GM12865 (cell line): ENCODE data around the gene LHPP.

Experiments used
- DNase-seq: peaks from one replicate; pipeline ENCODE4 v3.0.0; 2010; ENCODE audit warnings: low read depth
- H3K4me3 ChIP-seq: 2 replicates; pipeline ENCODE4 v1.5.1; 2011; ENCODE audit warnings: mild to moderate bottlenecking, low read depth, low read length, control low read depth
- TF ChIP-seq, protein P1 (sequence below): IDR thresholded peaks from 2 replicates; pipeline ENCODE4 v1.5.1; 2011; ENCODE audit warnings: low read length, control low read depth, low read depth, inconsistent platforms; ENCODE audit not compliant: insufficient read depth; ENCODE audit errors: missing control alignments

LHPP gene

DNA sequence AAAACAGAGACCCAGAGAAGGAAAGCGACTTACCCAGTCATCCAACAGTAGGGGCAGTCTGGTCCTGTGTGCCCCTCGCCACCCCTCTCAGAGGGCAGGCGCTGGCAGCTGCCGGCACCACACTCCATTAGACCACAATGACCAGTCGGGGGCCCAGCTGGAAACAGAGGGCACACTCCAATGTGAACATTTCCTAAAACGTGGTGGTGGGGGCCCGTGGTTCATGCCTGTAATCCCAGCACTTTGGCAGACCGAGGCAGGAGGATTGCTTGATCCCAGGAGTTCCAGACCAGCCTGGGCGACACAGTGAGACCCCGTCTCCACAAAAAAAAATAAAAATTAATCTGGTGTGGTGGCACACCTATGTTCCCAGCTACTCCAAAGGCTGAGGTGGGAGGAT lies 42.0 kb upstream of the LHPP start:
- no peak for DNase-seq
- TF ChIP-seq, protein P1, sequence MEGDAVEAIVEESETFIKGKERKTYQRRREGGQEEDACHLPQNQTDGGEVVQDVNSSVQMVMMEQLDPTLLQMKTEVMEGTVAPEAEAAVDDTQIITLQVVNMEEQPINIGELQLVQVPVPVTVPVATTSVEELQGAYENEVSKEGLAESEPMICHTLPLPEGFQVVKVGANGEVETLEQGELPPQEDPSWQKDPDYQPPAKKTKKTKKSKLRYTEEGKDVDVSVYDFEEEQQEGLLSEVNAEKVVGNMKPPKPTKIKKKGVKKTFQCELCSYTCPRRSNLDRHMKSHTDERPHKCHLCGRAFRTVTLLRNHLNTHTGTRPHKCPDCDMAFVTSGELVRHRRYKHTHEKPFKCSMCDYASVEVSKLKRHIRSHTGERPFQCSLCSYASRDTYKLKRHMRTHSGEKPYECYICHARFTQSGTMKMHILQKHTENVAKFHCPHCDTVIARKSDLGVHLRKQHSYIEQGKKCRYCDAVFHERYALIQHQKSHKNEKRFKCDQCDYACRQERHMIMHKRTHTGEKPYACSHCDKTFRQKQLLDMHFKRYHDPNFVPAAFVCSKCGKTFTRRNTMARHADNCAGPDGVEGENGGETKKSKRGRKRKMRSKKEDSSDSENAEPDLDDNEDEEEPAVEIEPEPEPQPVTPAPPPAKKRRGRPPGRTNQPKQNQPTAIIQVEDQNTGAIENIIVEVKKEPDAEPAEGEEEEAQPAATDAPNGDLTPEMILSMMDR, result no peak
- H3K4me3 ChIP-seq, result no peak overlapping the region

DNA sequence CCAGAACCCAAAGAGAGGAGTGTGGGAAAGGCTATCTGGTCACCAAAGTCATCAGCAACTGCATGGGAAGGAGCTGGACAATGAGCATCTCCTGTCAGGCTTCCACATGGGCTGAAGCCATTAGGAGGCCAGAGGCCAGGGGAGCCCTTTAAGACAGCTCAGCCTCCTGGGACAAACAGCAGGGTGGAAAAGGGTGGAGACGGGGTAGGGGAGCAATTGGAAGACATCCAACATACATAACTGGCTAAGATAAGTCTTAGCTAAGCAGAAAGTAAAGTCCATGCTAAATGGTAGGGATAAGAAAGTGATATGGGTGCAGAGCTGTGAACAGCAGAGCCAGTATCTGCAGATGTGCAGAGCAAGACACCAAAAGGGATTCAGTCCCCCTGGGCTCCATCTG lies 41.4 kb upstream of the LHPP start:
- TF ChIP-seq, protein P1, result no peak
- no peak overlapping the region for H3K4me3 ChIP-seq
- DNase-seq, result no peak

DNA sequence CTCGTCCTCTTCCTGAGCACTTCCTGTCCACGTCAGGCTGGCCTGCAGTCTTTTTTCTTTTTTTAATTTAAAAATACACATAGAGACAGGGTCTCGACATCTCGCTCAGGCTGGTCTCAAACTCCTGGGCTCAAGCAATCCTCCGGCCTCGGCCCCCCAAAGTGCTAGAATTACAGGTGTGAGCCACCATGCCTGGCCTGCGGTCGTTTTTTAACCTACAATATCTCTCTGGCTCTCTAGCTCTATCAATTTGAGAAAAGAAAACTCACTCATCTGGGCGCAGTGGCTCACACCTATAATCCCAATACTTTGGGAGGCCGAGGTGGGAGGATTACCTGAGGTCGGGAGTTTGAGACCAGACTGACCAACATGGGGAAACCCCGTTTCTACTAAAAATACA lies 38.9 kb upstream of the LHPP start:
- TF ChIP-seq, protein P1, result no peak
- H3K4me3 ChIP-seq, result no peak overlapping the region
- no peak for DNase-seq

DNA sequence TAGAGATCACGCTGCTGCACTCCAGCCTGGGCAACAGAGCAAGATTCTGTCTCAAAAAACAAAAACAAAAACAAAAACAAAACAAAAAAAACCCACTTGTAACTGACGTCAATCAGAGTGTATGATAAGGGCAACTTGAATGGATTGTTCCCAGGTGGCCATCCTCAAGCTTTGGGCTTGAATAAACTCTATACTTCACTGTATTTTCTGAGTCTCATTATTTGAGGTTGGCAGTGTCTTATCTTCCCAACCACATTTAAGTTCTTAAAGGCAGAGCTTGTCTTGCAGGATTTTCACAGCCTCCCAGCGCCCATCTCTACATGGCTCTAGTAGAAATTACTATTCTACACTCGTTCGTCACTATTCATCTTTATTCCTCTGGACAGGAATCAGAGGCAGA lies 37.8 kb upstream of the LHPP start:
- H3K4me3 ChIP-seq, result no peak overlapping the region
- no peak for DNase-seq
- TF ChIP-seq, protein P1, result no peak

DNA sequence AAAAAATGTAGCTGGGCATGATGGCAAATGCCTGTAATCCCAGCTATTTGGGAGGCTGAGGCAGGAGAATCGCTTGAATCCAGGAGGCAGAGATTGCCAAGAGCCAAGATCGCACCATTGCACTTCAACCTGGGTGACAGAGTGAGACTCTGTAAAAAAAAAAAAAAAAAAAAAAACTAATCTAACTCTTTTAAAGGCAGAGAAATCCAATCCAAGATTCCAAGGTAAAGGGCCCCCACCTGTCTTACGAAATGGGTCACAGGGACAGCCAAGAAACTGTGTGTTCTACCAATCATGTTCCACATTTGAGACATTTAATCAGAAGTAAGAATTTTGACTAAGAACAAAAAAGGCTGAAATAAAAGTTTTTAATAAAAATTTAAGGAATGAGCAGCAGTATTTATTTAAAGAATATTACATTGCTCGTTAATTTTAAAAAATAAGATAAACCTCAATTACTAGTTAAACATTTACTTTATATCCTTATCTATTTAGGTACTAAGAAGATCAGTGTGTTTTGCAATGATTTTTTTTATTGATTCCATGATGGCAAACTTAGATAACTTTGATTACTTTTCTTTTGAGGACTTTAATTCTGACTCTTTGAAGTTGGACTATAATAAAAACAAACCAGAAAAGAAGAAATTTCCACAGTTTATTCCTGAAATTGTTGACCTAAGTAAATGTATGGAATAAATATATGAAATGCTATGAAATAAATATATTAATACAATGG lies 36.2 kb upstream of the LHPP start:
- no peak for DNase-seq
- H3K4me3 ChIP-seq, result no peak overlapping the region
- TF ChIP-seq, protein P1, result no peak

DNA sequence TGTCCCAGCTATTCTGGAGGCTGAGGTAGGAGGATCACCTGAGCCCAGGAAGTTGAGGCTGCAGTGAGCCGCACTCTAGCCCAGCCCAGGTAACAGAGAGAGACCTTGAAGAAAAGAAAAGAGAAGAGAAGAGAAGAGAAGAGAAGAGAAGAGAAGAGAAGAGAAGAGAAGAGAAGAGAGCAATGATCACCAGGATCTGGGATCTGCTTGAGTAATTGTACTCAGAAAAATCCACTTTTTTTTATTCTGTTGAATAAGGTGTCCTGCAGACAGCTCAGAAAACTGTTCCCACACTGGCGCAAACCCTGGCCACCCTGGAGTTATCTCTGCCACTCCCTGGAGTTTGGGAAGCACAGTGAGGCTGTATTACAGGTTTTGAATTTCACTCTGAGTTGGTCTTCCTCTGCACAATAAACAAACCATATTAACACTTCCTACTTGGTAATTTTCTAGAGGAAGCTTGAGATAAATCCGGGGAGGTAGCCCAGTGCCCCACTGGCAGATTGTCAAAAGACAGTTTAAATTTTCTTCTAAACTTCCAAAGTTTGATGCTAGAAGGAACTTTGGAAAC lies 33.3 kb upstream of the LHPP start:
- H3K4me3 ChIP-seq, result no peak overlapping the region
- TF ChIP-seq, protein P1, result no peak
- DNase-seq, result no peak

DNA sequence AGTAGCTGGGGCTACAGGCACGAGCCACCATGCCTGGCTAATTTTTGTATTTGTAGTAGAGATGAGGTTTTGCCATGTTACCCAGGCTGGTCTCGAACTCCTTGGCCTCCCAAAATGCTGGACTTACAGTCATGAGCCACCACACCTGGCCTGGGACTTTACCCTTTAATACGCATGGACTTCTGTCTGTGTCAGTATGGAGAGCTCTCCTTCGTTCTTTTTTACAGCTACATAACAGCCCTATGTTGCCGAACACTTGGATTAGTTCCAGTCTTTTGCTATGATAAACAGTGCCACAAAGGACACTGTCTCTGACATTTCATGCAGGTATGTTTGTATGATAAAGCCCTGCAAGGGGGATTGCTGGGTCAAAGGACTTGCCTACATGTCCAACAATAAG lies 32.0 kb upstream of the LHPP start:
- no peak for DNase-seq
- no peak overlapping the region for H3K4me3 ChIP-seq
- TF ChIP-seq, protein P1, result no peak
